GM23248 (cell line): ENCODE measurements around the gene ADGRV1.

ENCODE experiments used
- EZH2 ChIP-seq: fragments of 200-600 bp; sonication (generic); IDR thresholded peaks from 2 replicates; pipeline ENCODE4 v1.6.1; 2018; ENCODE audit warnings: antibody characterized with exemption, mild to moderate bottlenecking; ENCODE audit not compliant: insufficient read depth, poor library complexity, severe bottlenecking
- EZH2phosphoT487 ChIP-seq: fragments of 200-600 bp; sonication (generic); IDR thresholded peaks from 2 replicates; pipeline ENCODE4 v1.6.1; 2018; ENCODE audit warnings: antibody characterized with exemption, moderate library complexity, mild to moderate bottlenecking, low read depth; ENCODE audit not compliant: insufficient read depth

GRCh38 chr5:91007780-91008402 is 449.3 kb downstream of the ADGRV1 start:
- TF ChIP-seq EZH2phosphoT487 (no peak), EZH2 (no peak)
